Coronary artery (tissue), 2 donors: ENCODE measurements around the gene CC2D1A.
"Not testable (repeated sequence)": the region's sequence is repeated elsewhere in the genome, so short reads cannot be mapped to it uniquely, and the experiment has no call there.

Experiments
- DNase-seq: peaks from one replicate; pipeline ENCODE4 v3.0.0-alpha.2; 2017; ENCODE audit warnings: low spot score
- H3K27ac ChIP-seq, 2 donors: fragments of 200-600 bp; sonication (generic); one replicate each; pipeline ENCODE4 v1.5.1; 2016 to 2019
- H3K4me3 ChIP-seq: fragments of 200-600 bp; sonication (generic); 2 replicates; pipeline ENCODE4 v1.5.1; 2016; ENCODE audit warnings: mild to moderate bottlenecking, moderate library complexity
- TF ChIP-seq, protein P1 (sequence below): fragments of 200-600 bp; sonication (generic); IDR thresholded peaks from one replicate; pipeline ENCODE4 v1.5.1; 2019; ENCODE audit warnings: antibody characterized with exemption

Gene CC2D1A

GRCh38 chr19:13968383-13968935, 62.5 kb downstream of the CC2D1A start:
- DNase-seq: peak; percentile 70
- no peak overlapping the region for H3K4me3 ChIP-seq
- TF ChIP-seq, protein P1, sequence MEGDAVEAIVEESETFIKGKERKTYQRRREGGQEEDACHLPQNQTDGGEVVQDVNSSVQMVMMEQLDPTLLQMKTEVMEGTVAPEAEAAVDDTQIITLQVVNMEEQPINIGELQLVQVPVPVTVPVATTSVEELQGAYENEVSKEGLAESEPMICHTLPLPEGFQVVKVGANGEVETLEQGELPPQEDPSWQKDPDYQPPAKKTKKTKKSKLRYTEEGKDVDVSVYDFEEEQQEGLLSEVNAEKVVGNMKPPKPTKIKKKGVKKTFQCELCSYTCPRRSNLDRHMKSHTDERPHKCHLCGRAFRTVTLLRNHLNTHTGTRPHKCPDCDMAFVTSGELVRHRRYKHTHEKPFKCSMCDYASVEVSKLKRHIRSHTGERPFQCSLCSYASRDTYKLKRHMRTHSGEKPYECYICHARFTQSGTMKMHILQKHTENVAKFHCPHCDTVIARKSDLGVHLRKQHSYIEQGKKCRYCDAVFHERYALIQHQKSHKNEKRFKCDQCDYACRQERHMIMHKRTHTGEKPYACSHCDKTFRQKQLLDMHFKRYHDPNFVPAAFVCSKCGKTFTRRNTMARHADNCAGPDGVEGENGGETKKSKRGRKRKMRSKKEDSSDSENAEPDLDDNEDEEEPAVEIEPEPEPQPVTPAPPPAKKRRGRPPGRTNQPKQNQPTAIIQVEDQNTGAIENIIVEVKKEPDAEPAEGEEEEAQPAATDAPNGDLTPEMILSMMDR: no peak
- H3K27ac ChIP-seq: no peak overlapping the region

- H3K27ac ChIP-seq: no peak overlapping the region
- no peak for DNase-seq
- no peak overlapping the region for H3K4me3 ChIP-seq
- TF ChIP-seq, protein P1: no peak
These were observed 63.0 kb downstream of the CC2D1A start for GRCh38 chr19:13968999-13969398.

- Histone ChIP-seq H3K27ac (no peak overlapping the region), H3K4me3 (no peak overlapping the region)
- TF ChIP-seq, protein P1: no peak
- DNase-seq: peak; percentile 71
These were observed 63.9 kb downstream of the CC2D1A start for GRCh38 chr19:13969897-13970296.

DNA sequence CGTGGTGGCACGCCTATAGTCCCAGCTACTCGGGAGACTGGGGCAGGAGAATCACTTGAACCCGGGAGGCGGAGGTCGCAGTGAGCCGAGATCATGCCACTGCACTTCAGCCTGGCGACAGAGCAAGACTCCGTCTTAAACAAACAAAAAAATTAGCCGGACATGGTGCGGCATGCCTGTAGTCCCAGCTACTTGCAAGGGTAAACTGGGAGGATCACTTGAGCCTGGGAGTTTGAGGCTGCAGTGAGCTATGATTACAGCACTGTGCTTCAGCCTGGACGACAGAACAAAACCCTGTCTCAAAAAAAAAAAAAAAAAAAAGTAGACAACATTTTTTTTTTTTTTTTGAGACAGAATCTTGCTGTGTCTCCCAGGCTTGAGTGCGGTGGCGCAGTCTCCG, 65.9 kb downstream of the CC2D1A start:
- H3K4me3 ChIP-seq, DNase-seq, H3K27ac ChIP-seq: not testable (repeated sequence)

GRCh38 chr19:13972368-13973155, 66.6 kb downstream of the CC2D1A start:
- Histone ChIP-seq H3K4me3 (no peak overlapping the region), H3K27ac (no peak overlapping the region)
- TF ChIP-seq, protein P1: no peak
- DNase-seq: no peak

DNA sequence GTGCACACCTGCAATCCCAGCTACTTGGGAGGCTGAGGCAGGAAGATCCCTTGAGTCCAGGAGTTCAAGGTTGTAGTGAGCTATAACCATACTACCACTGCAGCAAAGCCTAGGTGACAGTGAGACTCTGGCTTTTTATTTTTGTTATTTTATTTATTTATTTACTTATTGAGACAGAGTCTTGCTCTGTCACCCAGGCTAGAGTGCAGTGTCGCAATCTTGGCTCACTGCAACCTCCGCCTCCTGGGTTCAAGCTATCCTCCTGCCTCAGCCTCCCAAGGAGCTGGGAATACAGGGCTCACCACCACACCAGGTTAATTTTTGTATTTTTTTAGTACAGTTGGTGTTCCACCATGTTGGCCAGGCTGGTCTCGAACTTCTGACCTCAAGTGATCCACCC, 67.5 kb downstream of the CC2D1A start:
- H3K4me3 ChIP-seq, DNase-seq, H3K27ac ChIP-seq: not testable (repeated sequence)

GRCh38 chr19:13974073-13974472, 68.1 kb downstream of the CC2D1A start:
- H3K27ac ChIP-seq: no peak overlapping the region
- no peak overlapping the region for H3K4me3 ChIP-seq
- TF ChIP-seq, protein P1: no peak
- no peak for DNase-seq

DNA sequence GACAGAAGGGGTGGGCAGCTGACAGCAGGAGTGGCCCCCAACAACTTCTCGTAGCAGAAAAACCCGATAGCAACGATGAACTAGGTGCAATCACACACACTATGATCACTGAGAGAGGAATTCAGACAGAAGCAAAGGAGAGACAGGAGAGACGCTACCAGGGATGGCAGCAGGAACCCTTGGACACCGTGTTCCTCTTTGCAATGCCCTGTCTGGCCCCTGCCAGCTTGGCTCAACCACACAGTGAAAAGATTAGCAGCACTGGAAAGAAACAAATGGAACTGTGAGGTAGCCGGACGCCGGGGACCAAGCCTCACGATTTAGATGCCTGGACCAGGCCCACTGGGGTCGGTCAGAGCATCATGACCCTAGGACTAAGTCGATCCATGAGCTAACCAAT, 69.9 kb downstream of the CC2D1A start:
- TF ChIP-seq, protein P1: no peak
- H3K27ac ChIP-seq: no peak overlapping the region
- DNase-seq: no peak
- H3K4me3 ChIP-seq: no peak overlapping the region
